Panc1 (cell line): ENCODE data around the gene FOSB. TPM values are rescaled to one million over a fixed set of nuclear protein-coding genes. Genes with fewer than 3 reads are reported as not detected.
A peak's percentile ranks its signal among the peaks of the same experiment; 100 is the strongest.

ENCODE experiments used
- ATAC-seq: fragments of 200-7000 bp; cut with Tn5 transposase; 2 replicates; pipeline ENCODE4 v1.9.1; 2020; ENCODE audit warnings: mild to moderate bottlenecking, moderate library complexity
- BruUV-seq: library from RNA; stranded (reverse); fragments of 400-500 nt; replicated peaks from 2 replicates; lab custom pipeline; 2021; lab: Mats Ljungman, UMichigan
- CTCF ChIA-PET: fragments of 300-600 bp; sonication (Branson Sonifier 250); formaldehyde crosslinking; loops from one replicate; lab custom pipeline; 2022; ENCODE audit warnings: antibody characterized with exemption; lab: Charles Lee
- POLR2A ChIA-PET: fragments of 300-600 bp; sonication (Branson Sonifier 250); formaldehyde crosslinking; loops from one replicate; lab custom pipeline; 2022; ENCODE audit warnings: antibody characterized with exemption; lab: Charles Lee
- DNase-seq: peaks from one replicate; pipeline ENCODE4 v3.0.0-alpha.2; 2010; ENCODE audit warnings: low read depth, low spot score
- H3K27ac ChIP-seq: 2 replicates; pipeline ENCODE4 v1.5.1; 2011; ENCODE audit warnings: mild to moderate bottlenecking, low read length, inconsistent platforms
- H3K27me3 ChIP-seq: fragments of 200-500 bp; sonication (Bioruptor generic); 2 replicates; pipeline ENCODE4 v1.6.0; 2014; ENCODE audit warnings: low read length, inconsistent platforms; ENCODE audit not compliant: control insufficient read depth, insufficient read depth
- H3K36me3 ChIP-seq: fragments of 200-500 bp; sonication (Bioruptor generic); 2 replicates; pipeline ENCODE4 v1.5.1; 2014; ENCODE audit warnings: inconsistent platforms, mild to moderate bottlenecking, low read length, moderate library complexity; ENCODE audit not compliant: control insufficient read depth, insufficient read depth
- H3K4me1 ChIP-seq: 2 replicates; pipeline ENCODE4 v1.5.1; 2011; ENCODE audit warnings: inconsistent platforms, mild to moderate bottlenecking, low read length, moderate library complexity; ENCODE audit not compliant: control insufficient read depth, insufficient read depth
- H3K4me3 ChIP-seq, 2 experiments: 2 replicates each; pipeline ENCODE4 v1.5.1; 2011 to 2012; ENCODE audit warnings: low read depth in 2 of 2, low read length in 2 of 2, mild to moderate bottlenecking in 2 of 2, inconsistent platforms in 1 of 2, moderate library complexity in 1 of 2
- H3K9me3 ChIP-seq: fragments of 200-500 bp; sonication (Bioruptor generic); 2 replicates; pipeline ENCODE4 v1.5.1; 2014; ENCODE audit warnings: low read depth, mild to moderate bottlenecking, inconsistent platforms, low read length, moderate library complexity; ENCODE audit not compliant: control insufficient read depth, insufficient read depth
- CTCF ChIP-seq: fragments of 450-650 bp; IDR thresholded peaks from 2 replicates; pipeline ENCODE4 v1.5.1; 2017; ENCODE audit warnings: mild to moderate bottlenecking
- POLR2AphosphoS5 ChIP-seq: IDR thresholded peaks from 2 replicates; pipeline ENCODE4 v1.6.1; 2012; ENCODE audit warnings: mild to moderate bottlenecking, low read depth, low read length, moderate library complexity
- REST ChIP-seq, 2 experiments: IDR thresholded peaks; 2 replicates each; pipeline ENCODE4 v1.6.1; 2011 to 2012; ENCODE audit warnings: low read depth in 2 of 2, control low read depth in 1 of 2, low read length in 1 of 2, mild to moderate bottlenecking in 1 of 2, moderate library complexity in 1 of 2; ENCODE audit not compliant: insufficient read depth in 1 of 2
- SIN3A ChIP-seq: IDR thresholded peaks from 2 replicates; pipeline ENCODE4 v1.6.1; 2012; ENCODE audit warnings: low read depth, mild to moderate bottlenecking, low read length, moderate library complexity, borderline replicate concordance; ENCODE audit not compliant: insufficient read depth
- TCF7L2 ChIP-seq: IDR thresholded peaks from 2 replicates; pipeline ENCODE4 v1.6.1; 2011; ENCODE audit warnings: mild to moderate bottlenecking, low read depth, low read length, inconsistent platforms
- in situ Hi-C: cut with HindIII; loops from 2 replicates; pipeline ENCODE4 v1.10.0; 2016; ENCODE audit warnings: low sequenced_read_pairs, low pct_unique_long_range_greater_than_20kb
- intact Hi-C: fragments of 100-400 bp; cut with micrococcal nuclease; formaldehyde crosslinking; loops from one replicate; pipeline ENCODE4 v1.10.0; 2022; ENCODE audit not compliant: unreplicated experiment
- total RNA-seq: library from RNA; stranded (reverse); gene quantifications from one replicate; pipeline ENCODE4 v1.2.1, GENCODE V29; 2021; ENCODE audit not compliant: unreplicated experiment

FOSB gene
- total RNA-seq, 1 experiment from 2014 or later = 13.4 TPM

GRCh38 chr19:45503909-45504308, 36.1 kb downstream of the FOSB start:
- ChIA-PET CTCF (no interaction called here), POLR2A (no interaction called here)
- no peak for ATAC-seq
- intact Hi-C loops = no loop called here
- Histone ChIP-seq H3K4me3 (no peak overlapping the region), H3K4me1 (no peaks in the 10 kb centered on the region), H3K27ac (no peak overlapping the region), H3K9me3 (no peaks in the 10 kb centered on the region), H3K27me3 (no peaks in the 10 kb centered on the region), H3K36me3 (peaks cover 4% of the 10 kb centered on the region; the same call in 1 of the 2 replicates)
- in situ Hi-C loops = no loop called here
- DNase-seq = no peak
- TF ChIP-seq TCF7L2 (no peak), SIN3A (no peak), REST (IDR thresholded peaks at IDR 0.05; ENCODE audit: insufficient read depth in 1 of 2, low read depth in 2 of 2, low read length in 1 of 2) (no peak), POLR2AphosphoS5 (no peak), CTCF (no peak)
- no TSS peak for BruUV-seq

DNA sequence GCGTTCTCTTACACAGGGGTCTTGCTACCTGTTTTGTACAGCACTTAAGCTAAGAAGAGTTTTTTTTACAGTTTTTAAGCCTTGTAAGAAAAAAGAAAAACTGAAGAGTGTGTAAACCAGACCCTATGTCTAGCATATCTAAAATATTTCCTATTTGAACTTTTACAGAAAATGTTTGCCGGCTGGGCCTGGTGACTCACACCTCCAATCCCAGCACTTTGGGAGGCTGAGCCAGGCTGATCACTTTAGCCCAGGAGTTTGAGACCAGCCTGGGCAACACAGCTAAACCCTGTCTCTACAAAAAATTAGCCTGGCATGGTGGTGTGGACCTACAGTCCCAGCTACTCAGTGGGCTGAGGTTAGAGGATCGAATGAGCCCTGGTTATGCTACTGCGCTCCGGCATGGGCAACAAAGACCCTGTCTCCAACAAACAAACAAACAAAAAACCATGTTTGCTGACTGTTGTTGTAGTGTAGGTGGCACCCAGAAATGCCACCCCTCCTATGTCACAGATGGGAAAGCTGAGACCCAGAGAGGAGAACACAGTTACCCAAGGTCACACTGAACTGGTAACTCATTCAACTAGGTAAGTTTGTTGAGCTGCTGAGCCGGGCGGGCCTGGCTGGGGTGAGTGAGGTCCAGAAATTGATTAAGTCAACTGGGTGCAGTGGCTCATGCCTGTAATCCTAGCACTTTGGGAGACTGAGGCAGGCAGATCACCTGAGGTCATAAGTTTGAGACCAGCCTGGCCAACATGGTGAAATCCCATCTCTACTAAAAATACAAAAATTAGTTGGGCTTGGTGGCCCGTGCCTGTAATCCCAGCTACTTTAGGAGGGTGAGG, 37.6 kb downstream of the FOSB start:
- TF ChIP-seq POLR2AphosphoS5 = no peak
- no peak for TF ChIP-seq REST (IDR thresholded peaks at IDR 0.05; ENCODE audit: insufficient read depth in 1 of 2, low read depth in 2 of 2, low read length in 1 of 2)
- TF ChIP-seq SIN3A = no peak
- no peak for TF ChIP-seq CTCF
- no peak for TF ChIP-seq TCF7L2
- DNase-seq (no peak), ATAC-seq (no peak)
- ChIA-PET CTCF (interaction anchor here (0.7 kb wide), 1 partner anchor 65 kb away, joined by 4 read pairs; no protein-coding TSS in a partner anchor), POLR2A (no interaction called here)
- Histone ChIP-seq H3K27me3 (no peaks in the 10 kb centered on the region), H3K4me3 (peak overlapping the region in 1 of 2 experiments; percentile 88; a peak in 2 of 4 replicates), H3K27ac (peak overlapping the region; percentile 93), H3K4me1 (peaks cover 2% of the 10 kb centered on the region; the same call in 1 of the 2 replicates), H3K9me3 (no peaks in the 10 kb centered on the region), H3K36me3 (peaks cover 6% of the 10 kb centered on the region; the same call in 1 of the 2 replicates)
- BruUV-seq = no TSS peak
- intact Hi-C loops (no loop called here), in situ Hi-C loops (no loop called here)
